ENCODE data around the gene MAFF. TPM values are rescaled to one million over a fixed set of nuclear protein-coding genes. Genes with fewer than 3 reads are reported as not detected.

The MAFF gene
- total RNA-seq, 1 experiment from 2014 or later, result 6.4 TPM

DNA sequence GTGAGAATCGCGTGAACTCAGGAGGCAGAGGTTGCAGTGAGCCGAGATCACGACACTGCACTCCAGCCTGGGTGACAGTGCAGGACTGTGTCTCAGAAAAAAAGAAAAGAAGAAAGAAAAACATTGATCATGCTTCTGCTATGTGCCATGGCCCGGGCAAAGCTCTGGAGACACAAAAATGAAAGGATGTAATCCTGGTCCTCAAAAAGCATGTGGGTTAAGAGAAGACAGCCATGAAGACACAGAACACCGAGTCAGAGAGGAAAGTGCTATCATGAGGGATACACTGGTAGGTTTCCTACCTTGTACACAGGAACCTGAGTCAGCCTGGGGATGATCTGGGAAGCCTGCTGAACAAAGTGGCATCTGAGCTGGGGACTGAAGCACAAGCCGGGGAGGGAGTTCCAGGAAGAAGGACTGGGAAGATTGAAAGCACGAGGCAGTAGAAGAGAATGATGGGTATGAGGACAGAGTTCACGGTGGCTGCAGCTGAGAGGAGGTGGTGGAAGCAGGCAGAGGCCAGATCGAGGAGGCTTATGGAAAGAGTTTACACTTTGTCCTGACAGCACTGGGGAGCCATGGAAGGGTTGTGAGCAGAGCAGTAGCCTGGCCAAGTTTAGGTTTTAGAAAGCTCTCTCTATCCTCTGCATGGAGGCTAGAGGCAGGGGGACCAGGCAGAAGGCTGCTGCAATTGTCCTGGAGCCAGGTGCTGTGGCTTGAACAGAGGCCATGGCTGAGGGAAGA is 9.9 kb upstream of the MAFF start:
- no peak for ATAC-seq
- TF ChIP-seq, protein P1, sequence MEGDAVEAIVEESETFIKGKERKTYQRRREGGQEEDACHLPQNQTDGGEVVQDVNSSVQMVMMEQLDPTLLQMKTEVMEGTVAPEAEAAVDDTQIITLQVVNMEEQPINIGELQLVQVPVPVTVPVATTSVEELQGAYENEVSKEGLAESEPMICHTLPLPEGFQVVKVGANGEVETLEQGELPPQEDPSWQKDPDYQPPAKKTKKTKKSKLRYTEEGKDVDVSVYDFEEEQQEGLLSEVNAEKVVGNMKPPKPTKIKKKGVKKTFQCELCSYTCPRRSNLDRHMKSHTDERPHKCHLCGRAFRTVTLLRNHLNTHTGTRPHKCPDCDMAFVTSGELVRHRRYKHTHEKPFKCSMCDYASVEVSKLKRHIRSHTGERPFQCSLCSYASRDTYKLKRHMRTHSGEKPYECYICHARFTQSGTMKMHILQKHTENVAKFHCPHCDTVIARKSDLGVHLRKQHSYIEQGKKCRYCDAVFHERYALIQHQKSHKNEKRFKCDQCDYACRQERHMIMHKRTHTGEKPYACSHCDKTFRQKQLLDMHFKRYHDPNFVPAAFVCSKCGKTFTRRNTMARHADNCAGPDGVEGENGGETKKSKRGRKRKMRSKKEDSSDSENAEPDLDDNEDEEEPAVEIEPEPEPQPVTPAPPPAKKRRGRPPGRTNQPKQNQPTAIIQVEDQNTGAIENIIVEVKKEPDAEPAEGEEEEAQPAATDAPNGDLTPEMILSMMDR (IDR thresholded peaks at IDR 0.05), result no peak
- no peak for TF ChIP-seq POLR2AphosphoS5 (IDR thresholded peaks at IDR 0.05; ENCODE audit: low read depth, low read length)
- no peak for TF ChIP-seq SIN3A (IDR thresholded peaks at IDR 0.05; ENCODE audit: borderline replicate concordance, insufficient read depth, low read depth, low read length)
- TF ChIP-seq, protein P2, sequence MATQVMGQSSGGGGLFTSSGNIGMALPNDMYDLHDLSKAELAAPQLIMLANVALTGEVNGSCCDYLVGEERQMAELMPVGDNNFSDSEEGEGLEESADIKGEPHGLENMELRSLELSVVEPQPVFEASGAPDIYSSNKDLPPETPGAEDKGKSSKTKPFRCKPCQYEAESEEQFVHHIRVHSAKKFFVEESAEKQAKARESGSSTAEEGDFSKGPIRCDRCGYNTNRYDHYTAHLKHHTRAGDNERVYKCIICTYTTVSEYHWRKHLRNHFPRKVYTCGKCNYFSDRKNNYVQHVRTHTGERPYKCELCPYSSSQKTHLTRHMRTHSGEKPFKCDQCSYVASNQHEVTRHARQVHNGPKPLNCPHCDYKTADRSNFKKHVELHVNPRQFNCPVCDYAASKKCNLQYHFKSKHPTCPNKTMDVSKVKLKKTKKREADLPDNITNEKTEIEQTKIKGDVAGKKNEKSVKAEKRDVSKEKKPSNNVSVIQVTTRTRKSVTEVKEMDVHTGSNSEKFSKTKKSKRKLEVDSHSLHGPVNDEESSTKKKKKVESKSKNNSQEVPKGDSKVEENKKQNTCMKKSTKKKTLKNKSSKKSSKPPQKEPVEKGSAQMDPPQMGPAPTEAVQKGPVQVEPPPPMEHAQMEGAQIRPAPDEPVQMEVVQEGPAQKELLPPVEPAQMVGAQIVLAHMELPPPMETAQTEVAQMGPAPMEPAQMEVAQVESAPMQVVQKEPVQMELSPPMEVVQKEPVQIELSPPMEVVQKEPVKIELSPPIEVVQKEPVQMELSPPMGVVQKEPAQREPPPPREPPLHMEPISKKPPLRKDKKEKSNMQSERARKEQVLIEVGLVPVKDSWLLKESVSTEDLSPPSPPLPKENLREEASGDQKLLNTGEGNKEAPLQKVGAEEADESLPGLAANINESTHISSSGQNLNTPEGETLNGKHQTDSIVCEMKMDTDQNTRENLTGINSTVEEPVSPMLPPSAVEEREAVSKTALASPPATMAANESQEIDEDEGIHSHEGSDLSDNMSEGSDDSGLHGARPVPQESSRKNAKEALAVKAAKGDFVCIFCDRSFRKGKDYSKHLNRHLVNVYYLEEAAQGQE (IDR thresholded peaks at IDR 0.05; ENCODE audit: insufficient read depth in 1 of 2, low read depth in 2 of 2, low read length in 1 of 2), result no peak
- TF ChIP-seq TCF7L2 (IDR thresholded peaks at IDR 0.05; ENCODE audit: low read depth, low read length), result no peak
- H3K4me3 ChIP-seq (ENCODE audit: low read depth in 2 of 2, low read length in 2 of 2), result no peak overlapping the region
- no peak overlapping the region for H3K27ac ChIP-seq (ENCODE audit: low read length)
- H3K4me1 ChIP-seq (ENCODE audit: control insufficient read depth, insufficient read depth, low read length), result no peaks in the 10 kb centered on the region
- intact Hi-C loops (cut with micrococcal nuclease; ENCODE audit: unreplicated experiment) (no loop called here), in situ Hi-C loops (cut with HindIII; ENCODE audit: low pct_unique_long_range_greater_than_20kb, low sequenced_read_pairs) (no loop called here)
- no peaks in the 10 kb centered on the region for H3K36me3 ChIP-seq (ENCODE audit: control insufficient read depth, insufficient read depth, low read length)
- BruUV-seq (replicated peaks), result no TSS peak
- no peaks in the 10 kb centered on the region for H3K27me3 ChIP-seq (ENCODE audit: control insufficient read depth, insufficient read depth, low read length)
- no peaks in the 10 kb centered on the region for H3K9me3 ChIP-seq (ENCODE audit: control insufficient read depth, insufficient read depth, low read depth, low read length)
- ChIA-PET CTCF (interaction anchor here (0.9 kb wide), 1 partner anchor 139 kb away, joined by 3 read pairs; no protein-coding TSS in a partner anchor), POLR2A (interaction anchor here (0.6 kb wide), 1 partner anchor 118 kb away, joined by 11 read pairs; no protein-coding TSS in a partner anchor)
- no peak for DNase-seq (ENCODE audit: low read depth, low spot score)

DNA sequence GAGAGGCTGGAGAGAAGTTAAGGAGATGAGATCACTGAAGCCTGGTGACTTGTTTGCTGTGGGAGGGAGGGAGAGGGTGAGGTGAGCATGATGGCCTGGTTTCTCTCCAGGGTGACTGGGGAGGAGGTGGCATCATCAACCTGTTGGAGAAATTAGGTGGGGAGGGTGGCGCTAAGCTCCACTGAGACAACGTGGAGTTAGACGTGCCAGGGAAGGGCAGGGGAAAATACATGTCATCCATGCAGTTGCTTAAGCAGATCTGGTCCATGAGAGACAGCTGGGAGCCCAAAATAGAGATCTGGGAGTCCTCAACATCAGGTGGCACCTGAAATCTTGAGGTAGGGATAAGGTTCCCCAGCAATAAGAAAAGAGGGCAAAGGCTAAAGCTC is 9.3 kb upstream of the MAFF start:
- BruUV-seq (replicated peaks), result no TSS peak
- H3K4me1 ChIP-seq (ENCODE audit: control insufficient read depth, insufficient read depth, low read length), result no peaks in the 10 kb centered on the region
- ChIA-PET CTCF (interaction anchor here (0.9 kb wide), 1 partner anchor 140 kb away, joined by 3 read pairs; no protein-coding TSS in a partner anchor), POLR2A (no interaction called here)
- TF ChIP-seq POLR2AphosphoS5 (IDR thresholded peaks at IDR 0.05; ENCODE audit: low read depth, low read length) (no peak), TCF7L2 (IDR thresholded peaks at IDR 0.05; ENCODE audit: low read depth, low read length) (no peak), SIN3A (IDR thresholded peaks at IDR 0.05; ENCODE audit: borderline replicate concordance, insufficient read depth, low read depth, low read length) (no peak)
- TF ChIP-seq, protein P2 (IDR thresholded peaks at IDR 0.05; ENCODE audit: insufficient read depth in 1 of 2, low read depth in 2 of 2, low read length in 1 of 2), result no peak
- TF ChIP-seq, protein P1 (IDR thresholded peaks at IDR 0.05), result no peak
- intact Hi-C loops (cut with micrococcal nuclease; ENCODE audit: unreplicated experiment), result no loop called here
- H3K27ac ChIP-seq (ENCODE audit: low read length), result no peak overlapping the region
- ATAC-seq (no peak), DNase-seq (ENCODE audit: low read depth, low spot score) (no peak)
- H3K36me3 ChIP-seq (ENCODE audit: control insufficient read depth, insufficient read depth, low read length), result no peaks in the 10 kb centered on the region
- no peaks in the 10 kb centered on the region for H3K9me3 ChIP-seq (ENCODE audit: control insufficient read depth, insufficient read depth, low read depth, low read length)
- H3K27me3 ChIP-seq (ENCODE audit: control insufficient read depth, insufficient read depth, low read length), result no peaks in the 10 kb centered on the region
- in situ Hi-C loops (cut with HindIII; ENCODE audit: low pct_unique_long_range_greater_than_20kb, low sequenced_read_pairs), result no loop called here
- no peak overlapping the region for H3K4me3 ChIP-seq (ENCODE audit: low read depth in 2 of 2, low read length in 2 of 2)

Measured in Panc1 (cell line).